Adrenal gland (tissue), 5 donors: ENCODE results near the gene OTOP3.

Experiments used
- CTCF ChIP-seq, 6 experiments: fragments of 450-650 bp in 4 of 6; fragments of 200-600 bp in 2 of 6; sonication (generic) in 1 of 6; IDR thresholded peaks; 1 replicate in 5 of 6; 2 replicates in 1 of 6; pipeline versions ENCODE4 v1.5.1 to v1.8.0; 2016 to 2021; ENCODE audit warnings: antibody characterized with exemption in 6 of 6, mild to moderate bottlenecking in 2 of 6, moderate library complexity in 1 of 6
- POLR2A ChIP-seq, 2 donors: fragments of 450-650 bp; IDR thresholded peaks; one replicate each; pipeline ENCODE4 v1.6.1; 2017; ENCODE audit warnings: antibody characterized with exemption in 2 of 2, mild to moderate bottlenecking in 2 of 2, moderate library complexity in 1 of 2
- donor health status: DM: no; HTN: no; CAD: no.

GRCh38 chr17:74920642-74921025 lies 15.1 kb upstream of the OTOP3 start:
- no peak for TF ChIP-seq CTCF (IDR thresholded peaks at IDR 0.05)
- no peak for TF ChIP-seq POLR2A (IDR thresholded peaks at IDR 0.05)
